GM18505 (cell line): ENCODE measurements around the gene CDK6.

Source experiments
- ATAC-seq: cut with Tn5 transposase; IDR thresholded peaks from one replicate; pipeline ENCODE4 v1.9.1; 2021; ENCODE audit not compliant: unreplicated experiment
- POLR2A ChIP-seq: IDR thresholded peaks from 4 replicates; pipeline ENCODE4 v1.6.1; 2011; ENCODE audit warnings: borderline replicate concordance; ENCODE audit not compliant: insufficient read depth, insufficient read length; ENCODE audit errors: extremely low read depth

CDK6 gene

DNA sequence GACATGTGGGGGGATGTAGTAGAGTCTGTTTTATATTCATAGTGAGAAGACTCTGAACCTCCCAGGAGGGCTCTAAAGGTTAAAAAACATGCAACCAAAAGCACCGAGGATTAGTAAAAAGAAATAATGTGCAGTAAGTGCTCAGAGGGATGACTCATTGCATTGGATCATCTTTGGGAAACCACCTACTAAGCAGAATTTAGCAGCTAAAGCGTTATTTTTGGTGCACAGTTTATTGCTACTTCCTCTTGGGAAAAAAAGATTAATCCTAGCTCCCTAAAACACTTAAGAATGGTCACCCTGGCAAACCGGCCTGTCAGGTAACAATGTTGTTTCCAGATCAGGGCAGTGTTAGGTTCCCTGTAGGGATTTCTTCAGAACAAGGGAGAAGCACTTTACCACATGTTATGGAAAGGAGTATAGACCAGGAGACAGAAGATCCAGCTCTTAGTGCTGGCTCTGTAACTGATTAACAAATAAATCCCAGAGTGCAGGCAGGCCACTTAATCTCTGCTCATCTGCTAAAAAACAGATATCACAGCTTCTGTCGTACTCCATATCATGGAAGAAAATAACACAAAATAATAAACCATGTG is 201.4 kb downstream of the CDK6 start:
- TF ChIP-seq POLR2A, result no peak
- ATAC-seq, result peak; percentile 27

DNA sequence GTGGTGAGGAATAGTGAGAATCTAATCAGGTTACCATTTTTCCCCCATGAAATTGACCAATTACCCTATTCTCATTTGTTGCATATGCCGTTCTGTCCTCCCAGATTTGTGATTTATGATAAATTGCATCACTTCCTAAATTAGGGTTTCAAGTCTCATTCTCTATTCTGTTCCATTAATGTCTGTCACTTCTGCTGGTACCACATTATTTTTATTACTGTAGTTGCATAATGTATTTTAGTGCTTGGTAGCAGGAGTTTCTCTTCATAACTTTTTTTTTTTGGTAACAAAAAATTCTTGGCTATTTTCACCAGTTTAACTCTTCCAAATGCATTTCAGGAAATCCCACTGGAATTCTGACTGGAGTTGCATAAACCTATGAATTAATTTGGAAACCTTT is 202.2 kb downstream of the CDK6 start:
- no peak for ATAC-seq
- no peak for TF ChIP-seq POLR2A

DNA sequence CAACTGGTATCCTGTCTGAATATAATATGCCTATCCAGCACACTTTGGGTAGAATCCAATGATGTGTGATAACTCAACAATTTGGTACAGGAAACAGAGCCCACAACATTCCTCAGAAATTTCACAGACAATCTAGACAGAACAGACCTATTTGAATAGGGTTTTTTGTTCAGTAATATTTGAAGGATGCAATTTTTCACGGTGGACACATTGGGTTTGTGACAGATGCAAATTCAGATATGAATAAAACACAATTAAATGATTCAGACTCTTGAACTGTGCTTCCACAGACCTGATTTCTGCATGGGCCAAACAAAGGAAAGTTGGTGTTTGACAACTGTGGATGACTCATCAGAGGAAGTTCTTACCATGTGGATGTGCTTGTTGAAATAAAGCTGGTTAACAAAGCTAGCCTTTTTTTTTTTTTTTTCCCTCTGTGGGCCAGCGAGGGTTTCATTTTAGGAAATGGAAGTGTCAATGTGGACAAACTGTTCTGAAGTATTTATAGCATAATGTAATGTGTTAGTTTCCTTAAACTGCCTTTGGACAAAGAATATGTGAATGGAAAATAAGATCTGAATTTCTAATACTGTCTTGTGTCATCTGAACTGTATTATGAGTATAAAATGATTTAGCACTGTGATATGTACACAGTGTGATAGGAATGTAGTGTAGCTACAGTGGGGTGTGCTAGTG is 203.0 kb downstream of the CDK6 start:
- TF ChIP-seq POLR2A, result no peak
- ATAC-seq, result no peak

DNA sequence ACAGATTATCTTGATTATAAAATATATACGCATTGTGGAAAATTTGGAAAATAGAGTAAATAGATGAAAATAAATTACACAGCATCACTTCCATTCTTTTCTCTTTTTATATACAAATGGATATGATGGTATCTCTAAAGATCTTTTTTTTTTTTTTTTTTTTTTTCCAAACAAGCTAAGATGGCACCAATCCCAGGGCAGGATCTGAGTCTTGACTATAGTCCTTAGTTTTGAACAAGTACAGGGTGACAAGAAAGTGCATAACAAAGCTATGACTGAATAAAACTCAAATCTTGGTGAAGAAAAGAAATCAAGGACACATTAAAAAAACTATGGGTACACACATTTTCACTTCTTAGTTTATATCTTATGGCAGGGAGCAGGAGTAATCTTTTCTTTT is 203.6 kb downstream of the CDK6 start:
- no peak for ATAC-seq

DNA sequence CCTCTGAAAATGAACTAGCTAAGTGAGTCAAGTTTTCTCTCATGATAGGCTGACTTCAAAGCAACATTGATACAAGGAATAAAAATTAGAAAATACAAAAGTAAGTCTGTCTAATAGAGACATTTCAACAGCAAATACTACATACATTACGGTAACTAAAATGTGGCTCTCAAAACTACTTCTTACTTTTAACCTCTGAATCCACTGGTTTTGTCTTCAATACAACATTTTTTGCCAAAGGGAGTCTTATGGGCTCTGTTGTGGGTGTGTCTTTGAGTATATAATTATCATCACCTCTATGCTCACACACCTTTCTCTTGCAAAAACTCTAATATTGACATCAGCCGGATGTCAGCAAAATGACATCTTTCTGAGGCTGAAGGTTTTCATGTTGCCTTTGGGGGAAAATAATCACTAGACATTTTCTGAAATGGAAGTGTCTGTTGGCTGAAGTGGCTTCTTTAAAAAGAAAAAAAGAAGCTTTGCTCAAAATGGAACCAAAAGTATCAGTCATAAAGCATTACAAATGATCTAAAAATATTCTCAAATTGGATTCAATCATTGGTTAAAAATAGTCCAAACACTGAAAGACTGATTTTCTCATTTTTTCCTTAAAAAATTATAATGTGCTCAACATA is 204.4 kb downstream of the CDK6 start:
- no peak for TF ChIP-seq POLR2A
- ATAC-seq, result peak; percentile 21

More for the DNA sequence above, 203.6 kb downstream of the CDK6 start:
- no peak for TF ChIP-seq POLR2A

DNA sequence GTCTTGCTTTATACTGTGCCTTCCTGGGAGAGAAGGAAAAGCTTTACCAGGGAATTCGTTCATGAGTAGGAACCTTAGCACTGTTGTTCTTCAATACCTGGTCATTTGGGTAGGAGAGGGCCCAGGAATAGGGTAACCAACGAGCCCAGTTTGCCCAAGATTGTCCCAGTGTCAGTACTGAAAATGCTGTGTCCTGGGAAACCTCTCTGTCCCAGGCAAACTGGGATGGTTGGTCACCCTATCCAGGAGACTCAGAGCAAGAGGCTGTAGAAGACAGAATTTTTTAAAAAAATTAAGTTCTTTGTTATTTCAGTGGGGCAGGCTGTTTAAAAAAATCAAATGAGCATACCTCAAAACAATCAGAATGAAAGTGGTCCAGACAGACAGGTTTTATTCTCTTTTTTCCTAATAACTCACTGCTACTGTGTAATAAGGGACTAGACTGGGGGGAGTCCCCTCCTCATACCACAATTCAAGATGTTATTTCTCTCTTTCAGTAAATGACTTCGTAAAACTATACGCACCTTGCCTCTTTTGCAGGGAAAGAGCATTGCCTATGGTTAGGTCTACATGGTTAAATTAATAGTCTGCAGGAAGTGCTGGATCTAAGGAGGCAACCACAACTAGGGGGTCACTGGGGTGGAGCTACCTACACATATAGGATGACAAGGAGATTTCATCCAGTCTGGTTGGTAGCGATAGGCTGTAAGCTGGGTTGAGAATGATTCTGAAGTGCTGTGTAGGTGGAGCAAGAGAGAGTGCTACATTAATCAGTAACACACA is 205.1 kb downstream of the CDK6 start:
- TF ChIP-seq POLR2A, result no peak
- peak; percentile 60 for ATAC-seq

DNA sequence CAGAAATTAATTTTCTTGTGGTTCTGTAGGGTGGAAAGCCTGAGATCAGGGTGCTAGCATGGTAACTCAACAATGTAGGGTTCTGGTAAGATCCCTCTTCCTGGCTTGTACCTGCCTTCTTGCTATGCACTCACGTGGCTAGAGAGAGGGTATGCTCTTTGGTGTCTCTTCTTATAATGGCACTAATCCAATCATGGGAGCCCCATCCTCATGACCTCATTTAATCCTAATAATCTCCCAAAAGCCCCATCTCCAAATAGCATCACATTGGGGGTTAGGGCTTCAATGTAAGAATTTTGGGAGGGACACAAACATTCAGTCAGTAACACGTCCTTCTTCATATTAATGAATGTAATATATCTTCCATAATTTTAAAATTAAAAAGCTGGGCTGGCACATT is 206.6 kb downstream of the CDK6 start:
- no peak for TF ChIP-seq POLR2A
- no peak for ATAC-seq

DNA sequence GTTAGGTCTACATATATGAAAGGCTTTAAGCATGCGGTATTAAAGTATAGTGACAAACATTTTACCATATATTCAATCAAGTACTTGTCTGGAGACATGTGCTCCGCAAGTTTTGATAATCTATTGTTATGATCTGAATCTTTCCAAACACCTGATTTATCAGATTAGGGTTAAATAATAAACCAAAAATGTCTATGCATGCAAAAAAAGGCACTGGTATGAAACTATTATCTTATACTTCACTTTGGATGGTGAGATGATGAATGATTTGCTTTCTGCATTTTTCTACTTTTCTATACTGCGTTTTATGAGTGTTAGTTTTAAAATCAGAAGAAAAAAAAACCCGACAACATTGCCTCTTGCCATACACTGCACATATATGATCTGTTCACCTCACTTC is 208.4 kb downstream of the CDK6 start:
- ATAC-seq, result no peak

DNA sequence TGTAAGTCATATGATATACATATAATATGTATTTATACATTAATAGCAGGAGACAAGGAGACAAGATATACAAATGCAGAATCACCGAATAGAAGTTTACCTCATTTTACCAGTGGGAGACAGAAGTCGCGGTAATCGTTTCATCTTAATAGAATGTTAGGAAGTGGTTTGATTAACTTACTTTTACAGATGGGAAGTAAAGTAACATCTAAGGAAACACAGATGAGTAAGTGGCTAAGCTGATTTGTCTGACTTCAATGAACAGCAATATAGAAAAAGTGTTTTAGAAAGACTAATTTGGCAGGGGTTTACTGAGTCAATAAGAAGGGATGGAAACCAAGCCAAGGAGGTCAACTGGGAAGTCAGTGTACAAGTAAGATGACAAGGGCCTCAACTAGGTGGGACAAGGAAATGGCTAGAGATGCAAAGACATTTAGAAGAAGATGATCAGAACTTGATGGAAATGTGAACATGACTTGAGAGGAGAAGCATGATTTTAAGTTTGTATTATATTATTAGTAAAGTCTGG is 210.0 kb downstream of the CDK6 start:
- no peak for TF ChIP-seq POLR2A
- ATAC-seq, result no peak

More for the DNA sequence above, 208.4 kb downstream of the CDK6 start:
- TF ChIP-seq POLR2A, result no peak

DNA sequence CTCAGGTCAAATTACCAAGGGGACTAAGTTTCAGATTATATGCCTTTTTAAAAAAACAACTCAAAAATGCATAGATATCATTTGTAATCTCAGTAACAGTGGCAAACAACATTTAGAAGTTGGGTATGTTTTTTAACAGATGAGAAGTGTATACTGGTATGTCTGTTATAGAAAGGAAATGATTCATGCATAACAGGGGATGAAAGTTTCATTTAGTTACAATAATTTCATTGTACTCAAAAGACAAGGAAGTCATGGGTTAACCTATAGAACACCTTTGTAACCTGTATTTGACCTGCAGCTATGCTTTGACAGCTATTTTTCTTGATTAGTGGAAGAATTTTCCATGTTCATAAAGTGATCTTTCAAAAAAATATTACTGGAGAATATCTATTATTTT is 210.8 kb downstream of the CDK6 start:
- TF ChIP-seq POLR2A, result no peak
- no peak for ATAC-seq

DNA sequence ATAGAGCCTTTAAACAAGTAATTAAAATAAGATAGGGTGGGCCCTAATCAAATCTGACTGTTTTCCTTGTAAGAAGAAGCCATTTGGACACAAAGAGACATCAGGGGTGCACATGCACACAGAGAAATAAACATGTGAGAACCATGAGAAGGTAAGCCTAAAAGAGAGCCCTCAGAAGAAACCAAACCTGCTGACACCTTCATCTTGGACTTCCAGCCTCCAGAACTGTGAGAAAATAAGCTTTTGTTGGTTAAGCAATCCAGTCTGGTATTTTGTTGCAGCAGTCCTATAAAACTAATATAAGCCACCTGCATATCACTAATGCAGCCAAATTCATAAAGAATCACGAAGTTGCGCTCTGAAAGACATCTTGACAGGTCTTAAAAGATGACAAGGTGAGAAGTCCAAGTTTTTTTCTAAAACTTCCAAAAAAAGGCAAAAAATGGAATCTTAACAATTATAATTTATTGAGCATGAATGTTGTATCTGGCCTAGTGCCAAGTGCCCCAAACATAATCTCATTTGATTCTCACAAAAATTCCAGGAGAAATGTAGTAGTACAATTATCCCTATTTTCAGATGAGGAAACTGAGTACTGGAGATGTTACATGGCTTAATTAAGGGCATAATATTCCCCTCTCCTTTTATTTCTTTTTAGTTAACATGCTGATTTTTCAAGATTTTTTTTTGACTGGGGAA is 211.9 kb downstream of the CDK6 start:
- ATAC-seq, result no peak
- no peak for TF ChIP-seq POLR2A

DNA sequence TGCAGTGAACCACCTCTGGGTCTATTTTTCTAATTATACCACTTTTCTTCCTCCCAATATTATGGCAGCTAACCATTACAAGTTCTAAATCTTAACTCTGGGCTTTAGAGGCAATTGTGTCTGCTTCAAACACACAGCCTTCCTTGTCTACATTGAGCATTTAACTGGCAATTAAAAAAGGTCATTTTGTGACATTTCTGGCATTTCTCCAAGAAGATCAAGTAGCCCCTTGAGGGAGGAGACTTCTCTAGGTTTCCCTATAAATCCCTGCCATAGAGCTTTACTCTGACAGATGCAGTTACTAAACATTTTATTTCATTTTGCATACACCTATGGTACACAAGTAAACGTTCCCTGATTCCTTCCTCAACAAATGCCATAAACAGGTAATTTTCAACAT is 212.8 kb downstream of the CDK6 start:
- TF ChIP-seq POLR2A, result no peak
- ATAC-seq, result no peak

DNA sequence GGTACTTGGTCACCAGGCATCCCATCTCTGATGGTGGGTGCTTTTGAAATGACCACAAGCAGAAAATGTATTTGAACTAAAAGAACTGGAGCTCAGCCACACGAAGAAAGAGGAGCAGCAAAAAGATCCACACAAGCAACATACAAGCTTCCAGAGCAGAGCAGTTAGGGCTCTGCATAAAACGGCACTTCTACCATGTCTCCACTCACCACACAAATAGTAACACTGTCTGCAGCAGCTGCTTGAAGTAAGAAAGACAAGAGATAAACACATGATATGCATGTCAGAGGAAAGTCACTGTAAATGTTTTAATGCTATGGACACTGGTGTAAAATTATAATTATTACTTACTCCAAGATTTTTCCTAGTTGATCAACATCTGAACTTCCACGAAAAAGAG is 213.7 kb downstream of the CDK6 start:
- TF ChIP-seq POLR2A, result no peak
- no peak for ATAC-seq
